Tibial artery (tissue), 4 donors: ENCODE measurements around the gene GPATCH2L.

Source experiments
- DNase-seq, 2 donors: peaks; one replicate each; pipeline ENCODE4 v3.0.0-alpha.2; 2019
- H3K27ac ChIP-seq, 2 donors: fragments of 200-600 bp; sonication (generic) in 1 of 2; 1 replicate in 1 of 2; 2 replicates in 1 of 2; pipeline ENCODE4 v1.5.1; 2018 to 2019; ENCODE audit warnings: mild to moderate bottlenecking in 1 of 2
- H3K27me3 ChIP-seq, 2 donors: fragments of 200-600 bp; sonication (generic) in 1 of 2; one replicate each; pipeline versions ENCODE4 v1.5.1 to v1.6.0; 2016 to 2019
- H3K36me3 ChIP-seq, 3 donors: fragments of 200-600 bp; sonication (generic) in 2 of 3; one replicate each; pipeline ENCODE4 v1.5.1; 2016 to 2019; ENCODE audit warnings: mild to moderate bottlenecking in 2 of 3
- H3K4me1 ChIP-seq, 4 donors: fragments of 200-600 bp; sonication (generic) in 2 of 4; 1 replicate in 3 of 4; 2 replicates in 1 of 4; pipeline ENCODE4 v1.5.1; 2016 to 2019
- H3K4me3 ChIP-seq, 2 donors: fragments of 200-600 bp; sonication (generic) in 1 of 2; 1 replicate in 1 of 2; 2 replicates in 1 of 2; pipeline ENCODE4 v1.5.1; 2018 to 2019; ENCODE audit warnings: mild to moderate bottlenecking in 2 of 2
- H3K9me3 ChIP-seq, 3 donors: fragments of 200-600 bp; sonication (generic) in 1 of 3; one replicate each; pipeline ENCODE4 v1.5.1; 2016 to 2019
- intact Hi-C: fragments of 100-400 bp; cut with DNase I; formaldehyde crosslinking; loops from one replicate; pipeline ENCODE4 v1.15.0; 2023; ENCODE audit warnings: low total_unique reads
- TF ChIP-seq, protein P1 (sequence below), 2 experiments: fragments of 200-600 bp in 1 of 2; fragments of 450-650 bp in 1 of 2; IDR thresholded peaks; one replicate each; pipeline ENCODE4 v1.5.1; 2017 to 2019; ENCODE audit warnings: antibody characterized with exemption in 2 of 2, mild to moderate bottlenecking in 1 of 2, moderate library complexity in 1 of 2

Gene GPATCH2L

DNA sequence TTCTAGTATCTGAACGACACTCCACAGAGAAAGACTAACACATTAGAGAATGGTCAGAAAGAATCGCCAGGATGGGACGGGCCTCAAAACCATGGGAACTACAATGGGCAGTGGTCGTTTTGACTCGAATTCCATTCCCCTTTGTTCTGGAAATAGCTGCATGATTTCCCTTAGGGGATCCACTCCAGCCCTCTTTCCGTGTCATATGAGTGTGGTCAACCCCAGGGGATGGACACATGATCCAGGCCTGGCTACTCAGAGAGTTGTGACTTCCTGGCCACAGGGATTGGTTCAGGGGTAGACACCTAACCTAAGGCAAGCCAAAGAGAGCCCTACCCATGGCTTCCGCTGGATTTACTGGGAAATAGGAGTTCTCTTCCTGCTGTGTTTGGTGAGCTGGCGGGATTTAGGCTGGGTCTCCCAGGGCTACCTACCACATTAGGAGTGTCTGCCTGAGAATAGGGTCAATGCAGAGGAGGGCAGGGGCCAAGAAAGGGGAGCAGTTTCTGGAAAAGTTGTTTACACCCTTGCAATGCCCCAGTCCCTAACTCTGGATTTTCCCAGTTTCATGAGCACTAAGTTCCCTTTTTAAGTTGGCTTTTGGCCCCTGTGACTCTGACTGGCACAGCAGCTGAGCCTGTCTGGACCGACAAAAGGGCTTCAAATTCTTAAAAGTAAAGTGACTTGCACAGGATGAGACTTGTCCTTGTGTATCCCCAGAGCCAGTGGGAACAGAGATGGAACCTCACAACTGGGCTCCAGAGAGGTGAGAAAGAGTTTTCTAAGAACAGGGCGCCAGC lies 28.1 kb upstream of the GPATCH2L start:
- no peaks in the 10 kb centered on the region for H3K9me3 ChIP-seq
- peaks cover 0 to 16% of the 10 kb centered on the region in 2 donors for H3K27me3 ChIP-seq
- H3K4me1 ChIP-seq, result no peaks in the 10 kb centered on the region
- TF ChIP-seq, protein P1, sequence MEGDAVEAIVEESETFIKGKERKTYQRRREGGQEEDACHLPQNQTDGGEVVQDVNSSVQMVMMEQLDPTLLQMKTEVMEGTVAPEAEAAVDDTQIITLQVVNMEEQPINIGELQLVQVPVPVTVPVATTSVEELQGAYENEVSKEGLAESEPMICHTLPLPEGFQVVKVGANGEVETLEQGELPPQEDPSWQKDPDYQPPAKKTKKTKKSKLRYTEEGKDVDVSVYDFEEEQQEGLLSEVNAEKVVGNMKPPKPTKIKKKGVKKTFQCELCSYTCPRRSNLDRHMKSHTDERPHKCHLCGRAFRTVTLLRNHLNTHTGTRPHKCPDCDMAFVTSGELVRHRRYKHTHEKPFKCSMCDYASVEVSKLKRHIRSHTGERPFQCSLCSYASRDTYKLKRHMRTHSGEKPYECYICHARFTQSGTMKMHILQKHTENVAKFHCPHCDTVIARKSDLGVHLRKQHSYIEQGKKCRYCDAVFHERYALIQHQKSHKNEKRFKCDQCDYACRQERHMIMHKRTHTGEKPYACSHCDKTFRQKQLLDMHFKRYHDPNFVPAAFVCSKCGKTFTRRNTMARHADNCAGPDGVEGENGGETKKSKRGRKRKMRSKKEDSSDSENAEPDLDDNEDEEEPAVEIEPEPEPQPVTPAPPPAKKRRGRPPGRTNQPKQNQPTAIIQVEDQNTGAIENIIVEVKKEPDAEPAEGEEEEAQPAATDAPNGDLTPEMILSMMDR (IDR thresholded peaks at IDR 0.05), result no peak
- intact Hi-C loops, result no loop called here
- no peak overlapping the region for H3K4me3 ChIP-seq
- H3K27ac ChIP-seq, result no peak overlapping the region
- DNase-seq, result no peak
- H3K36me3 ChIP-seq, result no peaks in the 10 kb centered on the region

DNA sequence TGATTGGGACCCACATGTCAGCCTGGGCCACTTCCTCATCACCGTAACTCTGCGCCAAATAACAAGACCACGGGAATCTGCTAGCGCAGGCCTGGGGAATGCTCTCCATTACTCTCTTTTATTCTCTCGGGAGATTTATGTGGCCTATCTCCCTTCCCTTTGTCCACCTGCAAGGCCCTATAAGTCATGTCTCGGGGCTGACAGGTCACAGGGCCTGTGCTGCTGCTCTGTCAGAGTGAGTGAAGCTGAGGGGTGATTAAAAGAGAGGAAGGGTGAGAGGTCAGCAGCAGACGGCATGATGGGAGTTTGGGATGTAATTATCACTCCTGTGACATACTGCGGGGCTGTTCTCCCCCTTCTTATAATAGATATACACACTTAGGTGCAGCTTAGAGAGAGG lies 26.2 kb upstream of the GPATCH2L start:
- H3K4me1 ChIP-seq, result no peaks in the 10 kb centered on the region
- TF ChIP-seq, protein P1 (IDR thresholded peaks at IDR 0.05), result no peak
- peaks cover 0 to 21% of the 10 kb centered on the region in 2 donors for H3K27me3 ChIP-seq
- DNase-seq, result no peak
- no peaks in the 10 kb centered on the region for H3K9me3 ChIP-seq
- no peak overlapping the region for H3K27ac ChIP-seq
- no peak overlapping the region for H3K4me3 ChIP-seq
- intact Hi-C loops, result no loop called here
- no peaks in the 10 kb centered on the region for H3K36me3 ChIP-seq

DNA sequence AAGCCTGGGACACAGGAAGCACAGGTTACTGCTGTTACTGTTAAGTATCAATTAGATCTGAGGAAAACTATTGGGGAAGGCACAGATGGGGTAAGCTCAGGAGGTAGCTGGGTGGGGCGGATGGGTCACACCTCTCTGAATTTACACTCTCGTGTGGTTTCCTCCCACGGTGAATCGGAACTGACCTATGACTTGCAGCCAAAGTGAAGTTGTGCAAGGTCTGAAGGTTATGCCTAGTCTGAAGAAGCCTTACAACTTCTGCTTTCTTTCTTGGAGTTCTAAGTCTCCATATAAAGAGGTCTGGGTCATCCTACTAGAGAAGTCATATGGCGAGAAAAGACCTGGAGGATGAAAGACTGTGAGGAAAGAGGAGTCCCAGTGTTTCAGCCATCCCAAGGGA lies 25.6 kb upstream of the GPATCH2L start:
- Histone ChIP-seq H3K9me3 (no peaks in the 10 kb centered on the region), H3K4me1 (no peaks in the 10 kb centered on the region), H3K36me3 (no peaks in the 10 kb centered on the region), H3K27ac (no peak overlapping the region), H3K27me3 (peaks cover 0 to 27% of the 10 kb centered on the region in 2 donors), H3K4me3 (no peak overlapping the region)
- TF ChIP-seq, protein P1 (IDR thresholded peaks at IDR 0.05), result no peak
- DNase-seq, result no peak
- intact Hi-C loops, result no loop called here

DNA sequence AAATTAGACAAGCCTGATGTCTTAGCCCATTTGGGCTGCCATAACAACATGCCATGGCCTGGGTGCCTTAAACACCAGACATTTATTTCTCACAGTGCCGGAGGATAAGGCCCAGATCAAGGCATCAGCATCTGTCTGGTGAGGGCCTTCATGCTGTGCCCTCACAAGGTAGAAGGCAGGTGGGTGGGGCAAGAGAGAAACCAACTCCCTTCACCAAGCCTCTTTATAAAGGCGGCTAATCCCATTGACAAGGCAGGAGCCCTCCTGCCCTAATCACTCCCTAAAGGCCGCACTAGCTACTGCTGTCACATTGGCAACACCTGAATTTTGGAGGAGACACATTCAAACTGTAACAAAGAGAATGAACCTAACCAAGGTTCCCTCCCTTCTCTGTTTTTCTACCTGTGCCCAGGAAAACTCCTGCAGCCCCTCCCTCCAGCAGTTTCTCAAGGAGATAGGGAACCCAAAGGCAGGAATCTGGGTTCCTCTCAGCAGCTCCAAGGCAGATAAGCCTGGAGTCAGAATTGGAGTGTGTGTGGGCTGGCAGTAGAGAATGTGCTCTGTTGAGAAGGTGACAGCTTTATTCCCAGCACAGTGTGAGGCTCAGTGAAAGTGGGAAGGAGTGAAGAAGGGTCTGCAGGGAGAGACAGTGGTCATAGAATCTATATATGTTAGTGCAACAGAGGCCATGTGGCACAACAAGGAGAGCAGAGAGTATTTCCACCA lies 21.7 kb upstream of the GPATCH2L start:
- no peak overlapping the region for H3K27ac ChIP-seq
- TF ChIP-seq, protein P1 (IDR thresholded peaks at IDR 0.05), result no peak
- peaks cover 0 to 60% of the 10 kb centered on the region in 2 donors for H3K27me3 ChIP-seq
- no peaks in the 10 kb centered on the region for H3K9me3 ChIP-seq
- no peaks in the 10 kb centered on the region for H3K4me1 ChIP-seq
- DNase-seq, result no peak
- intact Hi-C loops, result no loop called here
- H3K4me3 ChIP-seq, result no peak overlapping the region
- H3K36me3 ChIP-seq, result no peaks in the 10 kb centered on the region

DNA sequence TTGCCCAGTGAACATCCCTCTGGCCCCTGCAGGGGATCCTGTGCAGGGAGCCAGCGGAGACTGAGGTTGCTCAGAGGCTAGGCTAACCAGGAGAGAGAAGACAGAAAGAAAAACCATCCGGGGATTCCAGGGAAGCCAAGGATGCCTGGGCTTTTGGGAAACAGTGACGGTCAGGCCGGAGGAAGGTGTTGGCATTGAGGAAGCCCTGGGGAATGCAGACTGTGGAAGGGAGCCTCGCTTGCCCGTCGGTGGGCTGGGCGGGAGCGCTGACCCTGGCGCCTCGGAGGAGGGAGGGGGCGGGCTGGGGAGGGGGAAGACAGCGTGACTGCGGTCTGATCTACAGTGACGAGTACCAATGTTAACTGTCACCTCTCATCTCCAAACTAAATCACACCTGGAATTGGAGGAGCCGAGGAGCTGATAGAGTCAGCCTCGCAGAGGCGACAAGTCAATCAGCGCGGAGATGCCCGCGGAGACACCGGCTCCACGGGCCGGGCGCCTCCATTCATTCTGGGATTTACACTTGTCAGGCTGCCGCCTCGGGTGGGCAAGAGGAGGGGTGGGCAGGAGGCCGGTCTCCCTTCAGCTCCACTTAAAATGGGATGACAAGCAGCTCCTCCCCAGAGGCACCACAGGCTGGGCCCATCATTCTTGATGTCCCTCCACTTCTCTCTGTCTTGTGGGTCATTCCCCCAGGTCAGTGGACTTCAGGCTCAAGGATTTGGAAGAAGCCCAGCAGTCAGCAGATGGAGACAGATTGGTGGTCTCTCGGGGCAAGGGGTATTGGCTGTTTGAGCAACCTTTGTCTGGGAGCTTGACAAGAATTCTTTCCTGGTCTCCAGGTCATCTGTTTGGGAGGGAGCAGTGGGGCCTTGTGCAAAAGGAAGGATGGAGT lies 20.4 kb upstream of the GPATCH2L start:
- DNase-seq, result no peak
- H3K4me1 ChIP-seq, result no peaks in the 10 kb centered on the region
- TF ChIP-seq, protein P1 (IDR thresholded peaks at IDR 0.05), result no peak
- H3K4me3 ChIP-seq, result no peak overlapping the region
- peaks cover 0 to 70% of the 10 kb centered on the region in 2 donors for H3K27me3 ChIP-seq
- H3K27ac ChIP-seq, result no peak overlapping the region
- intact Hi-C loops, result no loop called here
- no peaks in the 10 kb centered on the region for H3K36me3 ChIP-seq
- H3K9me3 ChIP-seq, result no peaks in the 10 kb centered on the region
